Esophagus muscularis mucosa (tissue), 3 donors: ENCODE data around the gene LEKR1.

Experiments
- POLR2A ChIP-seq: fragments of 450-650 bp; IDR thresholded peaks from one replicate; pipeline ENCODE4 v1.6.1; 2017; ENCODE audit warnings: antibody characterized with exemption, moderate library complexity, mild to moderate bottlenecking, low read depth
- TF ChIP-seq, protein P1 (sequence below), 3 experiments: fragments of 200-600 bp in 2 of 3; fragments of 450-650 bp in 1 of 3; sonication (generic) in 2 of 3; IDR thresholded peaks; one replicate each; pipeline ENCODE4 v1.5.1; 2017 to 2019; ENCODE audit warnings: antibody characterized with exemption in 3 of 3, mild to moderate bottlenecking in 2 of 3, moderate library complexity in 1 of 3

DNA sequence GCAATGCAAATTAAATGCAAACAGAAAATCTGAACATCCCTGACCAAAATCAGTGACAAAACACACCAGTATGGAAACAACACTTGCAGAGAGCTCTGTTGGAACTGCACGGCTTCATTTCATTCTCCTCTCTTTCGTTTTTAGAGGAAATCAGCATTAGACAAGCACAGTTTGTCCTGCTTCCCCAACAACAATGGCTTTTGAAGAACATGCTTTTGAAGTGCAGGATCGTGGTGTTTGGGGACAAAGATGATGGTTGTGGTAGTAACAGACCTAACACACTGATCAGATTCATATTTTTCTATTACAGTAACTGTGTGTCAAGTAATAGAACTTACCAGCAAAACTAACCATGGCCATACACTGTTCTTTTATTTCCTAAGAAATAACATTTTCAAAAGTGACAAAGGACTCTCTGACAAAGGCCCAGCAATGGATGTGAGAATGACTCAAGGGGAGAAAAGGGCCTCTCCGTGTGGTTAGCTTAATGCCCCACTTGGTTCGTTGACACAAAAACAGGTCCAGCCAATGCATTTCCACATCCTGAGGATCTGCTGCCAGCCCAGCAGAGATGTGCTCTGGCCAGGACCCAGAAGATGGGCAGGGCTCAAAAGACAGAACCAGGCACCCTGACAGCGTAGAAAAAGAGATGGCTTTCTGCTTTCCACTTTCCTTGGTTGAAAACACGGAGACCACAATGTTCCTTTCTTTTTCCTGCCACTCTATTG is 249.7 kb downstream of the LEKR1 start:
- TF ChIP-seq, protein P1, sequence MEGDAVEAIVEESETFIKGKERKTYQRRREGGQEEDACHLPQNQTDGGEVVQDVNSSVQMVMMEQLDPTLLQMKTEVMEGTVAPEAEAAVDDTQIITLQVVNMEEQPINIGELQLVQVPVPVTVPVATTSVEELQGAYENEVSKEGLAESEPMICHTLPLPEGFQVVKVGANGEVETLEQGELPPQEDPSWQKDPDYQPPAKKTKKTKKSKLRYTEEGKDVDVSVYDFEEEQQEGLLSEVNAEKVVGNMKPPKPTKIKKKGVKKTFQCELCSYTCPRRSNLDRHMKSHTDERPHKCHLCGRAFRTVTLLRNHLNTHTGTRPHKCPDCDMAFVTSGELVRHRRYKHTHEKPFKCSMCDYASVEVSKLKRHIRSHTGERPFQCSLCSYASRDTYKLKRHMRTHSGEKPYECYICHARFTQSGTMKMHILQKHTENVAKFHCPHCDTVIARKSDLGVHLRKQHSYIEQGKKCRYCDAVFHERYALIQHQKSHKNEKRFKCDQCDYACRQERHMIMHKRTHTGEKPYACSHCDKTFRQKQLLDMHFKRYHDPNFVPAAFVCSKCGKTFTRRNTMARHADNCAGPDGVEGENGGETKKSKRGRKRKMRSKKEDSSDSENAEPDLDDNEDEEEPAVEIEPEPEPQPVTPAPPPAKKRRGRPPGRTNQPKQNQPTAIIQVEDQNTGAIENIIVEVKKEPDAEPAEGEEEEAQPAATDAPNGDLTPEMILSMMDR (IDR thresholded peaks at IDR 0.05) = no peak
- no peak for TF ChIP-seq POLR2A
